ENCODE data around the gene FOCAD. TPM values are rescaled to one million over a fixed set of nuclear protein-coding genes. Genes with fewer than 3 reads are reported as not detected.
A peak's percentile ranks its signal among the peaks of the same experiment; 100 is the strongest.

The FOCAD gene, protein sequence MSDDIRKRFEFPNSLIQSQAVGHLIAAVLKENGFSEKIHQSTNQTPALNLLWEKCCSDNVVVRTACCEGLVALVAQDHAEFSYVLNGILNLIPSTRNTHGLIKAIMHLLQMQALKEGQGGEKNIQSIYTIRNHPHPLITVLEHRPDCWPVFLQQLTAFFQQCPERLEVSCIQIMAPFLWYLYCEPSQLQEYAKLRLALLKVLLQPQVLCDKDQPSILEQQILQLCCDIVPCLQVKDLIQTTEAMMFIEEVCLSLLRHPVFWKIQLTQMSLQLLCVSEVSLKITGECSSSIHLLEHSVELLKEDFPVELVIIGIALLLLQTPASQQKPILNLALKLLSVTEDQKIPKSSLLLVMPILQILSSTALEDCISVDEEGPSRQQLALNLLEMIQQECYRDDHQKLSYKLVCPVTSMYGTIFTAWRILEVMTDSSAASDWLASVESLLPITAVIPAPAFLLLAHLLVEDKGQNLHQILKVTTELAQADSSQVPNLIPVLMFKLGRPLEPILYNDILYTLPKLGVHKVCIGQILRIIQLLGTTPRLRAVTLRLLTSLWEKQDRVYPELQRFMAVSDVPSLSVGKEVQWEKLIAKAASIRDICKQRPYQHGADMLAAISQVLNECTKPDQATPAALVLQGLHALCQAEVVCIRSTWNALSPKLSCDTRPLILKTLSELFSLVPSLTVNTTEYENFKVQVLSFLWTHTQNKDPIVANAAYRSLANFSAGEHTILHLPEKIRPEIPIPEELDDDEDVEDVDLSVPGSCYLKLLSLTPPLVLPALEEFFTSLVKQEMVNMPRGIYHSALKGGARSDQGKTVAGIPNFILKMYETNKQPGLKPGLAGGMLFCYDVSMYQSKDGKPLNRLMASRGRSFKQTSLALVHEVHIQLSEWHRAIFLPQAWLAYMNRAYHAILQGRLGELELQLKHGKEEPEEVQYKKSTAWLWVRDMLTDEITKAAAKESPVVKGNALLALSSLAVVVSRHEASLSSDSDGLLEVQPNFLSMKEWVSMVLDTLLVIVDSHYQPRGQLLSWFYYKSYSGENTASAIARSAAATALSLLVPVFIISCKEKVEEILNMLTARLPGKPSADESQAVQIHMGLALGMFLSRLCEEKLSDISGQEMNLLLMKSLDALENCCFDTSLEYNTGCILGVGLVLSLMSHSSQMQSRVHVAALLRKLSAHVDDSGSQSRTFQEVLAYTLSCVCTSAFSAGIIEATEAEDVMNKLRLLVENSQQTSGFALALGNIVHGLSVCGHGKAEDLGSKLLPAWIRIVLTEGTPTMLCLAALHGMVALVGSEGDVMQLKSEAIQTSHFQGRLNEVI (N-terminal part only)
- total RNA-seq, result 84.3 TPM
- 7.8 TPM for polyA plus RNA-seq

DNA sequence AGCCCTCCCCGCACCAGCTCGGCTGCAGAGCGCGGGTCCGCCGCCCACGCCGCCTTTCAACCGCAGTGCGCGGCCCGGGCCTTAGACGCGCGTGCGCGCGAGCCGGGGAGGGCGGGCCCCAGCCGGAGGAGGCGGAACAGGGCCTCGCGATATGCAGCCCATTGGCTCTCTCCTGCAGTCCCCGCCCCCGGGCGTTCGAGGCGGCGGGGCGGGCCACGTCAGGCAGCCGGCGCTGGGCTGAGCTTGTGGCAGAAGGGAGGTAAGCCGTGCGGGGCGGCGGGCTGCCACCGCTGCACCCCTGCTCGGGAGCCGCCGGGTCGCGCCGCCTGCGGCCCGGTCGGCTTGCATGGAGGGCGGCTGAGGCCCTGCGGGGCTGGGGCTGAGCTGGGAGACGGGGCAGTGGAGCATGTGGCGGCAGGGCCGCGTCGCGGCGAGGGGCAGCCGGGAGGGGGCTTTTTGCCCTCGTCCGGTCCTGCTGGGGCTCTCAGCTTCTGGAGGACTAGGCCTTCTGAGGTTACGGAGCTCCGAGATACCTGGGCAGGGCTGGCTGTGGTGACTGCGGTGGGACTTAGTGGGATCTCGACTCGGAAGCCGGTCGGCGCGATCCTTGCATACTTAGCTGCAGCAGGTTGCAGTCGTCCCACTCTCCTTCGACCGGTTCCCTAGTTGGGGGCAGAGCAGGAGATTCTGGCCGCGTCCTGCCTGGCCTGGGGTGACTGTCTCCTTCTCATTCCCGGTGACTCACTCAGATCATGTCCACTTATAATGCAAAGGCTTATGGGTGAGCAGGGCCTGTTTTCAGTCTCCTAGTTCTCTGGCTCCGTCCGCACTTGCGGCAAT lies at the start of gene FOCAD:
TSS of gene FOCAD (plus strand) at position 225 of the 840 bp plus-strand sequence. CDS start 31,095 bp downstream, outside the sequence.
- H3K36me3 ChIP-seq (ENCODE audit: insufficient read depth), result no peaks in the 10 kb centered on the region
- peak within 1 kb of the TSS; percentile 85 for H3K4me3 ChIP-seq (ENCODE audit: low read depth, low read length)
- DNase-seq (ENCODE audit: extremely low spot score), result peak; percentile 77
- H3K4me1 ChIP-seq (ENCODE audit: insufficient read depth), result no peaks in the 10 kb centered on the region
- peak within 1 kb of the TSS; percentile 87 for H3K27ac ChIP-seq (ENCODE audit: low read depth)
- under 1% methylated on average over 78 of the region's 78 CpGs for WGBS

DNA sequence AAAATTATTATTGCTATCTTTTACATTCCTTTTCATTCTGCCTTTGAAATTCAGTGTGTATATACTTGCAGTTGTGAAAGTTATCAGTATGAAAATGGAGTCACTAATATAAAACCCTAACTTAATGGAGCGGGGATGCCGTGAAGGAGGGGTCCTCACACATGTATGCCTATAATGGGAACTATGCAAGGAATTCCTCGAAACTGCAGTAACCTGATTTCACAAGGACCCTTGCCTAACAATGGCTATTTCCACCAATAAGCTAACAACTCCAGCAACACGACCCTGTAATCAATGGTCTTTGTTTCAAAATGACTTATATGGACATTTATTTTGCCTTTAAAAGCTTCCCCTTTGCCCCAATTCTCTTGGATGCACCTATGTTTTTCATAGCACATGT lies 49.2 kb upstream of the FOCAD start:
- Histone ChIP-seq H3K4me1 (ENCODE audit: insufficient read depth) (no peaks in the 10 kb centered on the region), H3K36me3 (ENCODE audit: insufficient read depth) (no peaks in the 10 kb centered on the region), H3K4me3 (ENCODE audit: low read depth, low read length) (no peak overlapping the region), H3K27ac (ENCODE audit: low read depth) (no peak overlapping the region)
- DNase-seq (ENCODE audit: extremely low spot score), result no peak
- WGBS, result 78% methylated on average over 4 of the region's 4 CpGs

DNA sequence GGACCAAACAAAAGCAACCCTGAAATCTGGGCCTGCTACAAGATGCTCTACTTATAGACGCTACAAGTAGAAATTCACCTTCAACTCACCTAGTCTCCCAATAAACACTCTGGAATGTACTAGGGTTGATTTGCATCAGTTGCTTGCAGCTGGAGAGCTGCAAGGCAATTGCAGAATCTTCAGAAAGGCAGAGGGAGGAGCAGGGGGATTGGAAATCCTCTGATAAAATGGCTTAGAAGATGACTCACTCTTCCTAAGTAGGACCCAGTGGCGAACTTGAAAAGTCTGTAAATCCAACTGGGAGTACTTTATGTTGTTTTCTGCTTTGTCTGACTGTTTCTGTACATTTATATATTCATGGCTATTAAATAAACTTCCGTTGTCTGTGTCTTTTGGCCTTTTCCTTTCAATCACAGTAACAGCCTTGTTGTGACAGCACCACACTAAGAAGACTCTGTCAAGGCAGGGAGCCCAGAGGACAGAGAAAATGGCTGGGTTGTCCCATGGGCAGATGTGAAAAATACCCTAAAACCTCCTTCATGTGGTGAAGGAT lies 47.1 kb upstream of the FOCAD start:
- Histone ChIP-seq H3K36me3 (ENCODE audit: insufficient read depth) (no peaks in the 10 kb centered on the region), H3K27ac (ENCODE audit: low read depth) (no peak overlapping the region), H3K4me1 (ENCODE audit: insufficient read depth) (no peaks in the 10 kb centered on the region), H3K4me3 (ENCODE audit: low read depth, low read length) (no peak overlapping the region)
- no peak for DNase-seq (ENCODE audit: extremely low spot score)
- 57% methylated on average over 3 of the region's 3 CpGs for WGBS

DNA sequence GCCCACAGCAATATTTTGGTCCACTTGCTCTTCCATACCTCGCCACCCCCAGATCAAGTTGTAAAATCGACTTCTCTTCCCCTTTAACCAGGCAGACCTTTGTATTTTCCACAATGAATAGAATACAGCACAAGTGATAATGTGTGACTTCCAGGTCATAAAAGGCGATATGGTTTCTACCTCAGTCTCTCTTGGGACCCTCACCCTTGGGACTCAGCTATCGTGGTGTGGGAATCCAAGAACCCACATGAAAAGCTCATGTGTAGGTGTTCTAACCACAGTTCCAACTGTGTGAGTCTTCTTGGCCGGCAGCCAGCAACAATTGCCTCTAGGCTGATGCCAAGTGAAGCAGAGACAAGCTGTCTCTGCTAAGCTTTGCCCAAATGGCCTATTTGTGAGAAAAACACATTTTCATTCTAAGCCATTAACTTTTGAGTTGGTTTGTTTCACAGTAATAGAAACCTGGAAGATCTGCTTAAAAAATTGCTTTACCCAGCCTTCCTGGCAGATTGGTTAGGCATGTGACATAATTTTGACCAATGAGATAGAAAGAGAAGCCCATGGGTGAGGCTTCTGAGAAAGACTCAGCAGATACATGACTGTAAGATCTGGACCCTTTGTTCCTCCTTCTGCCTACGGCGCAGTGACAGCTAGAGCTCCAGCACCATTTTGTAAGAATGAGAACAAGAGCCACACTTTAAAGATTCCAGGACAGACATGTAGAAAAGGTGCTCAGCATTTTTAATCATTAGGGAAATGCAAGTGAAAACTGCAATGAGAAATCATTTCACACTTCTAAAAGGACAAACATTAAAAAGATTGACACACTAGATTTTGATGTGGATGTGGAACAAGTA lies 43.5 kb upstream of the FOCAD start:
- 77% methylated on average over 7 of the region's 7 CpGs for WGBS
- Histone ChIP-seq H3K4me1 (ENCODE audit: insufficient read depth) (no peaks in the 10 kb centered on the region), H3K27ac (ENCODE audit: low read depth) (no peak overlapping the region), H3K4me3 (ENCODE audit: low read depth, low read length) (no peak overlapping the region), H3K36me3 (ENCODE audit: insufficient read depth) (no peaks in the 10 kb centered on the region)
- no peak for DNase-seq (ENCODE audit: extremely low spot score)

DNA sequence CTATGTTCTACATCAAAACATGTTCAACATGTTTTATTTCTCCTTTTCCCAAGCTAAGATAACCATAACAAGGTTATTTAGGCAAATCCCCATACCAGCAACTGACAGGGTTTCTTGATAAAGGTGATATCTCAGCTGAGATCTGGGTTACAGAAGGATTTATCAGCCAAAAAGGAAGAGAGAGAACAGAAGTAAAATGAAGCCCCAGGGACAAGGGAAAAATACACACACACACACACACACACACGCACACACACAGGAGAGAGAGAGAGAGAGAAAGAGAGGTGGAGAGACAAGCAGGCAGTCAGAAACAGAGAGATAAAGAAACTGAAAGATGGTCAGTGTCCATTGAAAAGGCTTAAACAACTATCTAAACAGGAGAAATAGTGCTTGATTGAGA lies 42.0 kb upstream of the FOCAD start:
- 66% methylated on average over 1 of the region's 1 CpG for WGBS
- Histone ChIP-seq H3K27ac (ENCODE audit: low read depth) (no peak overlapping the region), H3K36me3 (ENCODE audit: insufficient read depth) (no peaks in the 10 kb centered on the region)

DNA sequence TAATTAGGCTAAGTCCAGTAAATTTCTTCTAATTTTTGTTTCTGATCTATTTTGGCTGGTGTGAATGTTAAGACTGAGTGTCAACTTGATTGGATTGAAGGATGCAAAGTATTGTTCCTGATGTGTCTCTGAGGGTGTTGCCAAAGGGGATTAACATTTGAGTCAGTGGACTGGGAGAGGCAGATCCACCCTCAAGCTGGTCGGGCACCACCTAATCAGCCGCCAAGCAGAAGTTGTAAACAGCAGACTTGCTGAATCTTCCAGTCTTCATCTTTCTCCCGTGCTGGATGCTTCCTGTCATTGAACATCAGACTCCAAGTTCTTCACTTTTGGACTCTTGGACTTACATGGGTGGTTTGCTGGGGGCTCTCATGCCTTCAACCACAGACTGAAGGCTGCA lies 40.4 kb upstream of the FOCAD start:
- no peak overlapping the region for H3K4me3 ChIP-seq (ENCODE audit: low read depth, low read length)
- no peaks in the 10 kb centered on the region for H3K36me3 ChIP-seq (ENCODE audit: insufficient read depth)
- H3K4me1 ChIP-seq (ENCODE audit: insufficient read depth), result no peaks in the 10 kb centered on the region
- 58% methylated on average over 3 of the region's 3 CpGs for WGBS
- DNase-seq (ENCODE audit: extremely low spot score), result no peak
- H3K27ac ChIP-seq (ENCODE audit: low read depth), result no peak overlapping the region

More for the DNA sequence above, 42.0 kb upstream of the FOCAD start:
- H3K4me3 ChIP-seq (ENCODE audit: low read depth, low read length), result no peak overlapping the region
- no peaks in the 10 kb centered on the region for H3K4me1 ChIP-seq (ENCODE audit: insufficient read depth)
- DNase-seq (ENCODE audit: extremely low spot score), result no peak

DNA sequence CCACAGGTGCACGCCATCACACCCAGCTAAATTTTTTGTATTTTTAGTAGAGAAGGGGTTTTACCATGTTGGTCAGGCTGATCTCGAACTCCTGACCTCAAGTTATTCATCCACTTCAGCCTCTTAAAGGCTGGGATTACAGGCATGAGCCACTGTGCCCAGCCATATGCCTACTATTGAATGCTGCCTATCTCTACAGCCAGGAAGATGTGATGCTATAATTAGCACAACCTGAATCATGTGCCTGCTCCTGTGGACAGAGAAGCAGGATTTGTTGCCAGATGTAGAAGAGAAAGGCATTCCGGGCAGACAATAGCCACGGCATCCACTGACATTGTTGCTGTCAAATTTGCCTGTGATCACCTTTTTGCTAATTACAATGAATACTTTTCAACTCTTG lies 37.4 kb upstream of the FOCAD start:
- no peak for DNase-seq (ENCODE audit: extremely low spot score)
- 81% methylated on average over 4 of the region's 4 CpGs for WGBS
- no peak overlapping the region for H3K4me3 ChIP-seq (ENCODE audit: low read depth, low read length)
- no peak overlapping the region for H3K27ac ChIP-seq (ENCODE audit: low read depth)
- no peaks in the 10 kb centered on the region for H3K4me1 ChIP-seq (ENCODE audit: insufficient read depth)
- no peaks in the 10 kb centered on the region for H3K36me3 ChIP-seq (ENCODE audit: insufficient read depth)

DNA sequence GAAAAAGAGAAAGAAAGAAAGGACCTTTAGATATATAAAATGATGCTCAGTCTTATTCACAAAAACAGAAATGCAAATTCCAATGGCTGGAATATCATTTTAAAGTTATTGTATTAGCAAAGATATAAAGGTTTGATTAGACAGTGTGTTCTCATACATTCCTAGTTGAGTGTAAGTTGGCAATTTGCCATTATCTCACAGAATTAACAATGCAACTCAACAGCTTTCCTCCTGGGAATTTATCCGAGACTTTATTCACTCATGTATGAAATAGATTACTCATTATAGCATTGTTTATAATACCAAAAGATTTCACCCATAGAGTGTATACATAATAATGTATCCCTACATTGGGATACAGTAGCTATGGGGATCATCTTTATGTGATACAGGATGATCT lies 34.7 kb upstream of the FOCAD start:
- Histone ChIP-seq H3K27ac (ENCODE audit: low read depth) (no peak overlapping the region), H3K36me3 (ENCODE audit: insufficient read depth) (no peaks in the 10 kb centered on the region), H3K4me1 (ENCODE audit: insufficient read depth) (no peaks in the 10 kb centered on the region), H3K4me3 (ENCODE audit: low read depth, low read length) (no peak overlapping the region)
- no peak for DNase-seq (ENCODE audit: extremely low spot score)
- WGBS, result 43% methylated on average over 1 of the region's 1 CpG

DNA sequence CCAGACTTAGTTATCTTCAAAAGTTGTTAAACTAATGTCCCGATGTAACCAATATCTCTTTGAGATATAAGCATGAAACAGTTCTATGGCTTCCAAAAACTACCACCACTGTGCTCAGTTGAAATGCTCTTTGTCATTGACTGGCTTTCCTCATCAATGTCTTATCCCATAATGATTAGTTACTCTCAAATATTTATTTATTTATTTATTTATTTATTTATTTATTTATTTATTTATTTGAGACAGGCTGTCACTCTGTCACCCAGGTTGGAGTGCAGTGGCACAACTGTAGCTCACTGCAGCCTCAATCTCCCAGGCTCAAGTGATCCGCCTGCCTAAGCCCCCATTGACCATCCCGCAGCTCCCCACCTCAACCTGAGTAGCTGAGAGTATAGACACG lies 33.7 kb upstream of the FOCAD start:
- no peaks in the 10 kb centered on the region for H3K4me1 ChIP-seq (ENCODE audit: insufficient read depth)
- 96% methylated on average over 4 of the region's 4 CpGs for WGBS
- DNase-seq (ENCODE audit: extremely low spot score), result no peak

DNA sequence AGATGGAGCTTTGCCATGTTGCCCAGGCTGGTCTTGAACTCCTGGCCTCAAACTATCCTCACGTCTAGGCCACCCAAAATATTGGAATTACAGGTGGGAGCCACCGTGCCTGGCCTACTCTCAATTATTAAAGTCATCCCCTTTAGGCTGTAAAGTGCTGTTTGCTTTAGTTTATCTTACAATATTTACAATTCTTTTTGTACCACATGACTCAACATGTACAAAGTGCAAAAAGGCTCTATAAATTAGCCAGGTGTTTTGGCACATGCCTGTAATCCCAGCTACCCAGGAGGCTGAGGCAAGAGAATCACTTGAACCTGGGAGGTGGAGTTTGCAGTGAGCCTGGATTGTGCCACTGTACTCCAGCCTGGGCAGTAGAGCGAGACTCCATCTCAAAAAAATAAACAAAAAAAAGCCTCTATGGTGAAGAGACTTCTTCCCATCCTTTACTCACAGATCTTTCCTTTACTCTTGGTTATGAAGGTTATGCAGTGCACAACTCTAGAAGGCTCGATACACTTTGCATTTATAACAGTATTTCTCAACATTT lies 33.2 kb upstream of the FOCAD start:
- Histone ChIP-seq H3K4me1 (ENCODE audit: insufficient read depth) (no peaks in the 10 kb centered on the region), H3K27ac (ENCODE audit: low read depth) (no peak overlapping the region), H3K4me3 (ENCODE audit: low read depth, low read length) (no peak overlapping the region), H3K36me3 (ENCODE audit: insufficient read depth) (no peaks in the 10 kb centered on the region)
- 88% methylated on average over 4 of the region's 4 CpGs for WGBS
- DNase-seq (ENCODE audit: extremely low spot score), result no peak

More for the DNA sequence above, 33.7 kb upstream of the FOCAD start:
- H3K4me3 ChIP-seq (ENCODE audit: low read depth, low read length), result no peak overlapping the region
- no peaks in the 10 kb centered on the region for H3K36me3 ChIP-seq (ENCODE audit: insufficient read depth)
- H3K27ac ChIP-seq (ENCODE audit: low read depth), result no peak overlapping the region

DNA sequence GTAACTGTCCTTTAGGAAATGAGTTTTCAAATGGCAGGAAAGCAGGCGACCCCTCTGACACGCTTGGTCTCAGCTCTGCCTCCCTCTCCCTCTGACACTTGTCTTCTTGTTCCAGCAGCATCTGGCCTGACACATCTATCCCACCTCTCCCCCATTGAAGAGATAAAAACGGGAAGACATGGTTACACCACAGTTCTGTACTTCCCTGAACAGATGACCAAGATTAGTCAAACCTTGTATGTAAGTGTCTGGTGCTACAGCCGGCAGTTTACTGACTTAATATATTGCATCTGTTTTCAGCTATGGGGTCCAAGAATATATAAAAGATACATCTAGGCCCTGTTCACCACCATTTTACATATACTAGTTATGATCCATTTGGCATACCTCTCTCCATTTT lies 32.1 kb upstream of the FOCAD start:
- H3K36me3 ChIP-seq (ENCODE audit: insufficient read depth), result no peaks in the 10 kb centered on the region
- no peak overlapping the region for H3K27ac ChIP-seq (ENCODE audit: low read depth)
- H3K4me3 ChIP-seq (ENCODE audit: low read depth, low read length), result no peak overlapping the region
- no peak for DNase-seq (ENCODE audit: extremely low spot score)
- 73% methylated on average over 4 of the region's 4 CpGs for WGBS
- no peaks in the 10 kb centered on the region for H3K4me1 ChIP-seq (ENCODE audit: insufficient read depth)
